Sigmoid colon (tissue), 4 donors: Measurements from ENCODE around the gene XYLT1.

Experiments used
- CTCF ChIP-seq, 4 experiments: fragments of 450-650 bp in 3 of 4; fragments of 200-600 bp in 1 of 4; IDR thresholded peaks; one replicate each; pipeline ENCODE4 v1.5.1; 2016 to 2019; ENCODE audit warnings: antibody characterized with exemption in 4 of 4, mild to moderate bottlenecking in 3 of 4, moderate library complexity in 2 of 4
- EP300 ChIP-seq, 4 donors: sonication (generic); formaldehyde crosslinking; IDR thresholded peaks; one replicate each; pipeline ENCODE4 v1.6.1; 2017; ENCODE audit warnings: antibody characterized with exemption in 4 of 4
- POLR2A ChIP-seq, 2 donors: fragments of 450-650 bp; IDR thresholded peaks; one replicate each; pipeline ENCODE4 v1.6.1; 2016; ENCODE audit warnings: antibody characterized with exemption in 2 of 2, mild to moderate bottlenecking in 2 of 2, moderate library complexity in 2 of 2
- POLR2AphosphoS5 ChIP-seq, 4 donors: sonication (generic); formaldehyde crosslinking; IDR thresholded peaks; one replicate each; pipeline ENCODE4 v1.6.1; 2017; ENCODE audit warnings: antibody characterized with exemption in 4 of 4

- no peak for TF ChIP-seq POLR2A (IDR thresholded peaks at IDR 0.05)
- no peak for TF ChIP-seq CTCF (IDR thresholded peaks at IDR 0.05)
- TF ChIP-seq EP300 (IDR thresholded peaks at IDR 0.05): no peak
- no peak for TF ChIP-seq POLR2AphosphoS5 (IDR thresholded peaks at IDR 0.05)
Measured at GRCh38 chr16:17228048-17228707, 242.6 kb downstream of the XYLT1 start.
